Transverse colon (tissue), 3 donors: Measurements from ENCODE around the gene GALM.

Experiments used
- CTCF ChIP-seq, 5 experiments: fragments of 200-600 bp in 3 of 5; fragments of 450-650 bp in 2 of 5; sonication (generic) in 3 of 5; IDR thresholded peaks; 1 replicate in 2 of 5; 2 replicates in 3 of 5; pipeline ENCODE4 v1.5.1; 2016 to 2017; ENCODE audit warnings: antibody characterized with exemption in 5 of 5, inconsistent platforms in 3 of 5, mild to moderate bottlenecking in 2 of 5, moderate library complexity in 1 of 5
- POLR2A ChIP-seq: fragments of 450-650 bp; IDR thresholded peaks from one replicate; pipeline ENCODE4 v1.6.1; 2016; ENCODE audit warnings: antibody characterized with exemption, mild to moderate bottlenecking, moderate library complexity

- no peak for TF ChIP-seq POLR2A
- TF ChIP-seq CTCF (IDR thresholded peaks at IDR 0.05), result no peak
These were observed 56.6 kb downstream of the GALM start for GRCh38 chr2:38722271-38723061.
